PC-3 (cell line): ENCODE measurements around the gene AFF1. TPM values are rescaled to one million over a fixed set of nuclear protein-coding genes. Genes with fewer than 3 reads are reported as not detected.

Experiments
- ATAC-seq: fragments of 200-7000 bp; cut with Tn5 transposase; 2 replicates; pipeline ENCODE4 v1.9.1; 2020; ENCODE audit warnings: mild to moderate bottlenecking, moderate library complexity
- BruUV-seq: library from RNA; stranded (reverse); fragments of 400-500 nt; replicated peaks from 2 replicates; lab custom pipeline; 2021; lab: Mats Ljungman, UMichigan
- CTCF ChIA-PET: fragments of 300-600 bp; sonication (Branson Sonifier 250); formaldehyde crosslinking; loops from one replicate; lab custom pipeline; 2022; ENCODE audit warnings: antibody characterized with exemption; lab: Charles Lee
- POLR2A ChIA-PET: fragments of 300-600 bp; sonication (Branson Sonifier 250); formaldehyde crosslinking; loops from one replicate; lab custom pipeline; 2022; ENCODE audit warnings: antibody characterized with exemption; ENCODE audit not compliant: unreplicated experiment; lab: Charles Lee
- DNase-seq: peaks from one replicate; pipeline ENCODE4 v3.0.0-alpha.2; 2015
- H2AFZ ChIP-seq: fragments of 300-600 bp; sonication (generic); 2 replicates; pipeline ENCODE4 v1.6.0; 2016; ENCODE audit warnings: antibody characterized with exemption, low read length
- H3F3A ChIP-seq: fragments of 300-600 bp; sonication (generic); one replicate; pipeline ENCODE4 v1.6.0; 2017; ENCODE audit warnings: antibody characterized with exemption, low read length, control low read depth, mild to moderate bottlenecking; ENCODE audit not compliant: unreplicated experiment
- H3K27ac ChIP-seq: fragments of 300-600 bp; sonication (generic); 2 replicates; pipeline ENCODE4 v1.5.1; 2016; ENCODE audit warnings: mild to moderate bottlenecking, low read length
- H3K27me3 ChIP-seq: fragments of 300-600 bp; sonication (generic); 2 replicates; pipeline ENCODE4 v1.6.1; 2016; ENCODE audit warnings: low read length, mixed read lengths
- H3K36me3 ChIP-seq: fragments of 300-600 bp; sonication (generic); 2 replicates; pipeline ENCODE4 v1.6.1; 2016; ENCODE audit warnings: low read depth, mixed run types, low read length, mixed read lengths
- H3K4me1 ChIP-seq: fragments of 300-600 bp; sonication (generic); 2 replicates; pipeline ENCODE4 v1.5.1; 2016; ENCODE audit warnings: low read length; ENCODE audit not compliant: insufficient read depth
- H3K4me2 ChIP-seq: fragments of 300-600 bp; sonication (generic); 2 replicates; pipeline ENCODE4 v1.6.0; 2016; ENCODE audit warnings: low read length
- H3K4me3 ChIP-seq: fragments of 300-600 bp; sonication (generic); 2 replicates; pipeline ENCODE4 v1.5.1; 2016; ENCODE audit warnings: mild to moderate bottlenecking, low read length, mixed read lengths
- H3K79me2 ChIP-seq: fragments of 300-600 bp; sonication (generic); 2 replicates; pipeline ENCODE4 v1.6.1; 2017; ENCODE audit warnings: low read length, mixed read lengths
- H3K9ac ChIP-seq: fragments of 300-600 bp; sonication (generic); 2 replicates; pipeline ENCODE4 v1.6.0; 2016; ENCODE audit warnings: mild to moderate bottlenecking, low read length
- H3K9me2 ChIP-seq: fragments of 300-600 bp; sonication (generic); replicated peaks from 2 replicates; pipeline ENCODE4 v1.6.1; 2016; ENCODE audit warnings: mixed run types, low read length, mixed read lengths
- H3K9me3 ChIP-seq: fragments of 300-600 bp; sonication (generic); 2 replicates; pipeline ENCODE4 v1.6.1; 2016; ENCODE audit warnings: low read length, mixed read lengths
- H4K20me1 ChIP-seq: fragments of 300-600 bp; sonication (generic); 2 replicates; pipeline ENCODE4 v1.6.1; 2016; ENCODE audit warnings: low read length, mixed read lengths
- CTCF ChIP-seq: fragments of 300-600 bp; sonication (generic); conservative IDR thresholded peaks from 2 replicates; pipeline ENCODE4 v1.5.1; 2017; ENCODE audit warnings: antibody characterized with exemption, low read depth, mild to moderate bottlenecking, low read length
- EZH2 ChIP-seq: fragments of 300-600 bp; sonication (generic); IDR thresholded peaks from one replicate; pipeline ENCODE4 v1.6.1; 2017; ENCODE audit warnings: antibody characterized with exemption, mild to moderate bottlenecking, low read length; ENCODE audit not compliant: unreplicated experiment
- EZH2phosphoT487 ChIP-seq: fragments of 300-600 bp; sonication (generic); IDR thresholded peaks from 2 replicates; pipeline ENCODE4 v1.6.1; 2018; ENCODE audit warnings: mild to moderate bottlenecking, antibody characterized with exemption, low read length, borderline replicate concordance
- intact Hi-C: fragments of 100-400 bp; cut with micrococcal nuclease; formaldehyde crosslinking; loops from 2 replicates; pipeline ENCODE4 v1.9.0; 2023
- total RNA-seq: library from RNA; depleted of rRNA; stranded (reverse); fragments of >200 nt; gene quantifications from 2 replicates; pipeline ENCODE4 v1.2.3, GENCODE V29; 2014

The AFF1 gene
- total RNA-seq, 1 experiment from 2014 or later: 8.1 TPM

- Histone ChIP-seq H3K9ac (no peak overlapping the region), H3K9me3 (no peaks in the 10 kb centered on the region), H3K79me2 (peaks cover 95% of the 10 kb centered on the region), H3K27ac (0 out of 2 replicates have a peak overlapping the region, but pooled peaks have one; percentile 9), H3K4me2 (peak overlapping the region; percentile 33; the same call in 1 of the 2 replicates), H3K4me3 (no peak overlapping the region), H3K9me2 (no peaks in the 10 kb centered on the region), H3K4me1 (peaks cover 37% of the 10 kb centered on the region), H4K20me1 (0 out of 2 replicates have a peak, but pooled peaks cover 5% of the 10 kb centered on the region), H3K36me3 (no peaks in the 10 kb centered on the region), H3F3A (no peaks in the 10 kb centered on the region), H3K27me3 (no peaks in the 10 kb centered on the region), H2AFZ (no peak overlapping the region)
- intact Hi-C loops: no loop called here
- no TSS peak for BruUV-seq
- peak; percentile 56 for ATAC-seq
- TF ChIP-seq CTCF (no peak), EZH2 (no peak), EZH2phosphoT487 (no peak)
- POLR2A ChIA-PET: no interaction called here
- peak; percentile 14 for DNase-seq
- CTCF ChIA-PET: no interaction called here
Measured at GRCh38 chr4:87014284-87014782, 79.5 kb downstream of the AFF1 start.

GRCh38 chr4:87015416-87015815 is 80.6 kb downstream of the AFF1 start:
- no peaks in the 10 kb centered on the region for H3K9me2 ChIP-seq
- H3K27me3 ChIP-seq: no peaks in the 10 kb centered on the region
- H4K20me1 ChIP-seq: 0 out of 2 replicates have a peak, but pooled peaks cover 5% of the 10 kb centered on the region
- H3K4me2 ChIP-seq: peak overlapping the region; percentile 21; the same call in 1 of the 2 replicates
- H3K27ac ChIP-seq: no peak overlapping the region
- no peaks in the 10 kb centered on the region for H3K36me3 ChIP-seq
- intact Hi-C loops: no loop called here
- ChIA-PET CTCF (no interaction called here), POLR2A (no interaction called here)
- DNase-seq (no peak), ATAC-seq (no peak)
- H3K4me3 ChIP-seq: no peak overlapping the region
- no peaks in the 10 kb centered on the region for H3K9me3 ChIP-seq
- H3F3A ChIP-seq: no peaks in the 10 kb centered on the region
- peaks cover 93% of the 10 kb centered on the region for H3K79me2 ChIP-seq
- H2AFZ ChIP-seq: no peak overlapping the region
- H3K4me1 ChIP-seq: peaks cover 35% of the 10 kb centered on the region
- H3K9ac ChIP-seq: no peak overlapping the region
- no TSS peak for BruUV-seq
- no peak for TF ChIP-seq EZH2
- no peak for TF ChIP-seq CTCF
- no peak for TF ChIP-seq EZH2phosphoT487

GRCh38 chr4:87017580-87018342 is 83.0 kb downstream of the AFF1 start:
- no peaks in the 10 kb centered on the region for H3K27me3 ChIP-seq
- H3K9me2 ChIP-seq: no peaks in the 10 kb centered on the region
- H3K36me3 ChIP-seq: no peaks in the 10 kb centered on the region
- no peak overlapping the region for H3K27ac ChIP-seq
- no peak overlapping the region for H3K9ac ChIP-seq
- no peak for TF ChIP-seq EZH2
- intact Hi-C loops: no loop called here
- POLR2A ChIA-PET: interaction anchor here (0.5 kb wide), 1 partner anchor 17 kb away, joined by 3 read pairs; no protein-coding TSS in a partner anchor
- CTCF ChIA-PET: no interaction called here
- BruUV-seq: no TSS peak
- H3K9me3 ChIP-seq: no peaks in the 10 kb centered on the region
- no peak overlapping the region for H2AFZ ChIP-seq
- 0 out of 2 replicates have a peak, but pooled peaks cover 5% of the 10 kb centered on the region for H4K20me1 ChIP-seq
- H3K79me2 ChIP-seq: peaks cover 77% of the 10 kb centered on the region
- H3F3A ChIP-seq: no peaks in the 10 kb centered on the region
- H3K4me1 ChIP-seq: peaks cover 18% of the 10 kb centered on the region
- H3K4me3 ChIP-seq: no peak overlapping the region
- H3K4me2 ChIP-seq: no peak overlapping the region
- DNase-seq: no peak
- no peak for ATAC-seq
